CD4-positive, alpha-beta T cell treated with Interleukin-17A for 4 hours (primary cell): ENCODE results near the gene CEP43.
A peak's percentile ranks its signal among the peaks of the same experiment; 100 is the strongest.

Experiments
- DNase-seq: peaks from one replicate; pipeline ENCODE4 v3.0.0-alpha.2; 2020; ENCODE audit warnings: mixed read lengths

The CEP43 gene

DNA sequence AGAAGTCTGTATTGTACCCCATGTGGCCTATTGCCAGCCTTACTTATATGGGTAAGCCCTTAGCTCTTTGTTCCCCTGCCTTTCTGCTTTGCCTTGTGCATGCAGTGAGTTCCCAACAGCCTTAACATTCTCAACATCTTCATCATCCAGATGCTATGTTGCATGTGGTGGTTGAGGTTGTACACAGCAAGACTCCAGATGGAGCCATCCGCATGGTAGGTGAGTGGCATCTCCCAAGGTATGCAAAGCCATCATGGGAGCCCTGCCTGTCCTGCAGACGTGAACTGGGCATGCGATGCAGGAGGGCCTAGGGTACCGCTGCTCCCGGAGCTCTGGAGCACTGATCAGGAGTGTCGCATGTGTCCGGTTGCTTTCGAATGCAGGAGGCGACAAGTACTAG is 16.1 kb downstream of the CEP43 start:
- no peak for DNase-seq

GRCh38 chr6:167020206-167020605 is 21.0 kb downstream of the CEP43 start:
- no peak for DNase-seq

GRCh38 chr6:167027308-167027707 is 28.1 kb downstream of the CEP43 start:
- DNase-seq: no peak

GRCh38 chr6:167027772-167028171 is 28.6 kb downstream of the CEP43 start:
- no peak for DNase-seq

GRCh38 chr6:167030222-167031072 is 31.2 kb downstream of the CEP43 start:
- no peak for DNase-seq

DNA sequence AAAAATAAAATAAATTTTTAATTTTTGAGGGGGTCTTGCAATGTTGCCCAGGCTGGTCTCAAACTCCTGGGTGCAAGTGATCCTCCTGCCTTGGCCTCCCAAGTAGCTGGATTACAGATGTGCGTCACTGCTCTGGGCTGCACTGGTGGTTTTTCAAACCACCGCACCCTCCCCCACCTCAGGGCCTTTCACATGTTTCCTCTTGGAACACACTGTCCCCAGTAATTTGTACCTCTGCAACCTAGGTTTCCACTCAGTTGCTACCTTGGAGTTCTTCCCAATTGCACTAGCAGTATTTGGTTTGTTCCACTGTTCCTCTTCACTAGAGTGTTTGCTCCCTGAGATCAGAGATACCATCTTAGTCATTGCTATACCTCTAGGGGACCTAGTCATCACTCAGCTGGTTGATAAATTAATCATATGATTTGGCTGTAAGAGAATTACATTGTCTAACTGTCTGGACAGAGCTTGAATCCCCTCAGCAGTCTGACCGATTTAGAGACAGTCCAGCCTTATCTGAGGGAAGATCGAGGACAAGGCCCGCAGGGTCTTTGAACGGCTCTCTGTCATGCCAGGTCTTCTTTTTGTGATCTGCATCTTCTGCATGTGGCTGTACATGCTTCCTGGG is 32.0 kb downstream of the CEP43 start:
- DNase-seq: no peak

DNA sequence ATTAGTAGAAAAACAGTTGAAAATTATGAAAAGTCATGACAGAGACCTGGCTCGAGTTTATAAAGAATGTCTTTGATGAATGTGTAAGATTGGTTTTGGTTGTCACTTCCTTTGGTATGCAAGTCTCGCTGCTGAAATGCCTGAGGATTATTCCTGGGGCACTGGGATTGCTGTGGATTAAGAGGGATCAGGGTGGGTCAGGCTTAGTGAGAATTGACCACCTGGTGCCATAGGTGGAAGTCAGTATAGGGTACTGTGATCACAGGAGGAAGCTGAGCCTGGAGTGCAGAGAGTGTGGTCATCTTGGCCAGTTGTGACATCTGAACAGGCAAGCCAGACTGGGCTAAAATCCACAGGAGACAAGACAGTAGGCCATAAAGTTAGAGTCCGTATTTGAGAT is 34.9 kb downstream of the CEP43 start:
- DNase-seq: no peak

- no peak for DNase-seq
Measured at GRCh38 chr6:167037762-167038161, 38.6 kb downstream of the CEP43 start.

DNA sequence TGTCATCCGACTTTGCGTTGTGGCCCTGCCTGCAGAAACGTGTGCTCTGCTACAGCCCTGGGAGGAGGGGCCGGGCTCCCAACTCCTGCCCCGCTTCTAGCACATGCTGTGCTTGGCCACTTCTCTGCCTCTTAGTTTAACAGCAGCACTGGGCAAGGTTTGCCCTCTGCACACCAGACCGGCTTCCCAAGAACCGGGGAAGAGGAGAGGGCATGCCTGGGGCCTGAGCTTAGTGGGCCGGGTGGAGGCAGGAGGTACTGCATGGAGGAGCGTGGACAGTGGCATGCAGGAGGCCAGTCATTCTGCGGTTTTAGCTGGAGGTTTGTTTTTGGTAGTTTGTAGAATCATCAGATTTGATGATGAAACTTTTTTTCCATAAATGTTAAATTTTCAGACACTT is 45.5 kb downstream of the CEP43 start:
- no peak for DNase-seq

DNA sequence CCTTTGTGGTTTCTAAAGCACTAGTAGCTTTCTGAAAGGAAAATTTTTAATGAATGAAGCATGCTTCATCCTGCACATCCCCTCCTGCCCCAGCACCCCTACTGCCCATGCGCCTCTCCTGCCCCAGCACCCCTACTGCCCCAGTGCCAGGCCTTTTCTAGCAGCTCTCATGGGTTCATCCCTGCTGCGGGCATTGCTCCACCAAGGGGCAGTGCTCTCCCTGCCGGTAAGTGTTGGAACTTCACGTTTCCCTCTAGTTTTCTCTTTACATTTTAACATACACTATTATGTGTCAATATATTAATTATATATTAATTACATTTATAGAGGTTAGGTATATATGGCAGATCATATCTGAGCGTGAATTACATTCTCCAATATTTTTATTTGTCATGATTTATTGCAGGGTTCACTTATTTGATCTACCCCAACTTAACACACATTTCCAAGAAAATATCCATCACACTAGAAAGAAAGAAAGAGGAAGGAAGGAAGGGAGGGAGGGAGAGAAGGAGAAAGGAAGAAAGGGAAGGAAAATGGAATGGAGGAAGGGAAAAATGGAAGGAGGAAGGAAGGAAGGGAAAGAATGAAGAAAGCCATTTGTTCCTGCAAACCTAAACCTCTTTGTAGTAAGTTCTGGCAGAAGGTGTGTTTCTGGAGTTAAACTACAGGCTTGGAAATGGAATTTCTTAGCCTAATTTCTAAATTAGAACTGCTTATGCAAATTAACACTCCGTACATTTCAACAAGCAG is 46.8 kb downstream of the CEP43 start:
- no peak for DNase-seq

GRCh38 chr6:167046861-167047495 is 47.8 kb downstream of the CEP43 start:
- no peak for DNase-seq

GRCh38 chr6:167047554-167047953 is 48.4 kb downstream of the CEP43 start:
- DNase-seq: peak; percentile 63
